ENCODE data around the gene MAML3. TPM values are rescaled to one million over a fixed set of nuclear protein-coding genes. Genes with fewer than 3 reads are reported as not detected.

Gene MAML3
- total RNA-seq, 4 donors from 2014 or later: 21.2 to 28.4 (median 22.1) TPM

DNA sequence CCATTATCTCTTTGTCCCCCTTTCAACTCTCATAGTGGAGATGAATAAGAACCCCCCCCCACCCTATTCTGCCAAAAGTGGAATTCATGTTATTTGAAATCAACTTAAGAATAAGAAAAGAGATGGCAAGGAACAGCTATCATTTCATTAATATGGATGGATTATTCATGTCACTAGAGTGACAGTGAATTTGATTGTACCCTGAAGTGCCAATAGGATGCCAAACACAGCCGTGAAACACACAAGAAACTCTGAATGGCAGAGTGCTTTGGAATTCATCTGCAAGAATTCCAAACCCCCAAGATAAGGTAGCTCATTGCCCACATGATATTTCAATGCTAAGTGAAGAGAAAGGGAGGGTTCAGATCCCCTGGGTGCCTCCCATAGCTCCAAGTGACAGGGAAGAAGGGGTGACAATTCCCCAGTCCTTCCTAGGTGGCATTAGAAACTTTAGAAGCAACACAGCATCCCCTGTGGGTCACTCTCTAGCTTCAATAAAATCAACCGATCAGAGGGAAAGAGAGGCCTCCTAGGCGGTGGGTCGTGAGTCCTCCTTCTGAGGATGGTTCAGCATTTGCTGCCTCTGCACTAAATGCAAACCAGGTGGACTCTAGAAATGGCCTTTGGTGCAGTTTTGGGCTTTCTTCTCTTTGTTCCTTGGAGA, 404.0 kb downstream of the MAML3 start:
- no peak for DNase-seq (ENCODE audit: low spot score in 2 of 2)
- 85 to 96% methylated on average over 4 of the region's 4 CpGs for whole genome bisulfite sequencing, 2 donors
- no peak for TF ChIP-seq POLR2A (IDR thresholded peaks at IDR 0.05)
- TF ChIP-seq, protein P1, sequence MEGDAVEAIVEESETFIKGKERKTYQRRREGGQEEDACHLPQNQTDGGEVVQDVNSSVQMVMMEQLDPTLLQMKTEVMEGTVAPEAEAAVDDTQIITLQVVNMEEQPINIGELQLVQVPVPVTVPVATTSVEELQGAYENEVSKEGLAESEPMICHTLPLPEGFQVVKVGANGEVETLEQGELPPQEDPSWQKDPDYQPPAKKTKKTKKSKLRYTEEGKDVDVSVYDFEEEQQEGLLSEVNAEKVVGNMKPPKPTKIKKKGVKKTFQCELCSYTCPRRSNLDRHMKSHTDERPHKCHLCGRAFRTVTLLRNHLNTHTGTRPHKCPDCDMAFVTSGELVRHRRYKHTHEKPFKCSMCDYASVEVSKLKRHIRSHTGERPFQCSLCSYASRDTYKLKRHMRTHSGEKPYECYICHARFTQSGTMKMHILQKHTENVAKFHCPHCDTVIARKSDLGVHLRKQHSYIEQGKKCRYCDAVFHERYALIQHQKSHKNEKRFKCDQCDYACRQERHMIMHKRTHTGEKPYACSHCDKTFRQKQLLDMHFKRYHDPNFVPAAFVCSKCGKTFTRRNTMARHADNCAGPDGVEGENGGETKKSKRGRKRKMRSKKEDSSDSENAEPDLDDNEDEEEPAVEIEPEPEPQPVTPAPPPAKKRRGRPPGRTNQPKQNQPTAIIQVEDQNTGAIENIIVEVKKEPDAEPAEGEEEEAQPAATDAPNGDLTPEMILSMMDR (IDR thresholded peaks at IDR 0.05): no peak
- intact Hi-C loops (cut with DNase I; ENCODE audit: low total_unique reads): loop anchor here (5.0 kb wide), 1 partner anchor 423 kb away; no protein-coding TSS in a partner anchor
- no peak overlapping the region for H3K4me3 ChIP-seq (ENCODE audit: low read depth, poor library complexity, severe bottlenecking)

DNA sequence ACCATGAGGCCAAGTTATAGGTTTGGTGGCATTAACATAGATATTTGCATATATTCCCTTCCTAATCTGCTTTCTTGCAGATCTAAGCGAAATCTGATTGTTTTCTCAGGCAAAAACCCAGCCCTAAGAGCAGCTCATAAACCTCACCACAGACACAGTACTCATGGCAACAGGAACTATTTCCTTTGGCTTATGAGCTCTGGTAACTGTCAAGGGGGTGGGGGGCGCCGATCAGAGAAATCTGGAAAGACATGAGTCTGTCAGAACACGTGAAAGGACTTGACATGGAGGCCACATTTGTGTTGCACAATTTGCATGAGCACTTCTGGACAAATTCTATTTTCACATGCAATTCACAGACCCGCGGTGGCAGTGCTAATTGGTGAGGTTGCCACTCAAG, 404.6 kb downstream of the MAML3 start:
- DNase-seq (ENCODE audit: low spot score in 2 of 2): no peak
- WGBS, 2 donors: 65 to 74% methylated on average over 6 of the region's 6 CpGs
- no peak for TF ChIP-seq POLR2A (IDR thresholded peaks at IDR 0.05)
- TF ChIP-seq, protein P1 (IDR thresholded peaks at IDR 0.05): no peak
- intact Hi-C loops (cut with DNase I; ENCODE audit: low total_unique reads): no loop called here
- H3K4me3 ChIP-seq (ENCODE audit: low read depth, poor library complexity, severe bottlenecking): no peak overlapping the region

DNA sequence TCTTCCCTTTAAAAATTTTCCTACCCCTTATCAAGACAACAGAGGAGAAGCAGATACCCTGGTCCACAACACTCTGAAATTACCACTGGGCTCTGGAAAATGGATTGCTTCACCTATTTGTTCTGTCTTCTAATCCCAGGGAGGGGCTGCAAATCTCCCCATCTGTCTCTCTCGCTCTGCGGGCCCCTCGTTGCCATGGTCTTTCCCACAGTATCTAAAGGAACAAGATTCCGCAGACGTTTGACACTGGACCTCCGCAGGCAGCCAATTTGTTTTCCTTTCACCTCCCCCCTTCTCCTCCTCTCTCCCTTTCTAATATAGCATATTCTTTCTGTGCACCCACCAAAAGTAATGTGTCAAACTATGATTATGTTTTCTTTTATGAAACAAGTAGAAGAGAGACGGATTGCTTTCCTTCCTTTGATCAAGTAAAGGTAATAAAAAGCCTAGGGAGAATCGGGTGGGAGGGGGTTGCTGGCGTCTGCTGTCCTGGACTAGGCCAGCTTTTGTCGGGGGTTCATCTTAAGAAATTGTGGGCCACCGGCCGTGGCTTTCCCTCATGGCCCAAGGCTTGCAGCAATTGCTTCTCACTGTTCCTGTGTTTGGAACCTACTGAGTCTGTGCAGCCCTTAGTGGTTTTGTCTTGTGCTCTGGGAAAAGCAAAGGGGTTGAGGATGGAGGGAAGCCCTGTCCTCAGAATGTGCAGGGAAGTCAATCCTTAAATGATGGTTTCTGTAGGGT, 407.4 kb downstream of the MAML3 start:
- H3K4me3 ChIP-seq (ENCODE audit: low read depth, poor library complexity, severe bottlenecking): no peak overlapping the region
- 82% methylated on average over 12 of the region's 12 CpGs for WGBS, 2 donors
- DNase-seq (ENCODE audit: low spot score in 2 of 2): no peak
- intact Hi-C loops (cut with DNase I; ENCODE audit: low total_unique reads): no loop called here
- no peak for TF ChIP-seq POLR2A (IDR thresholded peaks at IDR 0.05)
- TF ChIP-seq, protein P1 (IDR thresholded peaks at IDR 0.05): no peak

DNA sequence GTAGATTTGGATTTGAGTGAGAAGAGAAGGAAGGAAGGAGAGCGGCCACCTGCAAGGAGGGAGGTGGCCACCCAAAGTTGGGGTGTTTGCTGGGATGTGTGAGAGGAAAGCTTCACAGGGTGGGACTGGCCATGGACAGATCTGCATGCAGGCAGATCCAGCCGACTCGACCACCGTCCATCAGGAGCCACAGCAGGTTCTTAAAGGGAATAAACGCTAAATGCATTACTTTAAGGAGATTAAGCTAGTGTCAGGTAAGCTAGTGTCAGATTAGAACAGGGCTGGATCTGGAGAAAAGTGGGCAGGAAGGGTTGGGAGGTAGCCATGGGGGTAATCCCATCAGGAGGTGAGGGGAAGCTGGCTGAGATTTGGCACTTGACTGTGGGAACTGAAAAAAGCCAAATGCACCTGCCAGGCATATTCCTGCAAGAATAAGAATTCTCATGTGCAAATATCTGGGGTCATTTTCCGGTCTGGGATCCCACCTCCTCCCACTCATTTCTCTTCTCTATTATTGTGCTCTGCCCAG, 408.8 kb downstream of the MAML3 start:
- intact Hi-C loops (cut with DNase I; ENCODE audit: low total_unique reads): no loop called here
- no peak overlapping the region for H3K4me3 ChIP-seq (ENCODE audit: low read depth, poor library complexity, severe bottlenecking)
- DNase-seq (ENCODE audit: low spot score in 2 of 2): peak in 1 of 2 donors; percentile 52
- TF ChIP-seq POLR2A (IDR thresholded peaks at IDR 0.05): no peak
- TF ChIP-seq, protein P1 (IDR thresholded peaks at IDR 0.05): no peak
- 89 to 98% methylated on average over 6 of the region's 6 CpGs for WGBS, 2 donors

DNA sequence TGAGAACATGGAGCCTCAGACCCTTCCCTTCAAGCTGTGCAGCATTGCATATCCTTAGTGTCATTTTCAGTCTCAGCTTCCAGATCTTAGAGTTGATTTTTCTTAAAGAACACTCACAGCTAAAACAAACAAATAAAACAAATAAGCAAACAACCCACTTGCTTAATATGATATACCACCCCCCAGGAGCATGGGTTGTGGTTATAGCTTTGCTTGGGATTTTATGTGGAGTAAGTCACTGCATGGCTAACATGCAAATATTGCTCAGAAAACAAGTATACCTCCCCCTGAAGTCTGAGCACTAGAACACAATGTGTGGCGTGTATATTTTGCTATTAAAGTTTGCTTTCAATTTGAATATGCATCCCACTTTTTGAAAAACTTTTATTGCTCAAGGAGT, 409.8 kb downstream of the MAML3 start:
- no peak for DNase-seq (ENCODE audit: low spot score in 2 of 2)
- TF ChIP-seq POLR2A (IDR thresholded peaks at IDR 0.05): no peak
- TF ChIP-seq, protein P1 (IDR thresholded peaks at IDR 0.05): no peak
- intact Hi-C loops (cut with DNase I; ENCODE audit: low total_unique reads): no loop called here
- H3K4me3 ChIP-seq (ENCODE audit: low read depth, poor library complexity, severe bottlenecking): no peak overlapping the region
- 94 to 100% methylated on average over 1 of the region's 1 CpG for WGBS, 2 donors

All from lower leg skin (tissue), 4 donors.